Uterus (tissue), 2 donors: ENCODE data around the gene ITFG2.

ENCODE experiments used
- POLR2A ChIP-seq, 2 donors: fragments of 450-650 bp; IDR thresholded peaks; one replicate each; pipeline ENCODE4 v1.6.1; 2016; ENCODE audit warnings: antibody characterized with exemption in 2 of 2, mild to moderate bottlenecking in 1 of 2, moderate library complexity in 1 of 2
- TF ChIP-seq, protein P1 (sequence below), 4 experiments: fragments of 200-600 bp in 2 of 4; fragments of 450-650 bp in 2 of 4; sonication (generic) in 2 of 4; IDR thresholded peaks; one replicate each; pipeline ENCODE4 v1.5.1; 2016 to 2019; ENCODE audit warnings: antibody characterized with exemption in 4 of 4, mild to moderate bottlenecking in 2 of 4, moderate library complexity in 1 of 4

- TF ChIP-seq, protein P1, sequence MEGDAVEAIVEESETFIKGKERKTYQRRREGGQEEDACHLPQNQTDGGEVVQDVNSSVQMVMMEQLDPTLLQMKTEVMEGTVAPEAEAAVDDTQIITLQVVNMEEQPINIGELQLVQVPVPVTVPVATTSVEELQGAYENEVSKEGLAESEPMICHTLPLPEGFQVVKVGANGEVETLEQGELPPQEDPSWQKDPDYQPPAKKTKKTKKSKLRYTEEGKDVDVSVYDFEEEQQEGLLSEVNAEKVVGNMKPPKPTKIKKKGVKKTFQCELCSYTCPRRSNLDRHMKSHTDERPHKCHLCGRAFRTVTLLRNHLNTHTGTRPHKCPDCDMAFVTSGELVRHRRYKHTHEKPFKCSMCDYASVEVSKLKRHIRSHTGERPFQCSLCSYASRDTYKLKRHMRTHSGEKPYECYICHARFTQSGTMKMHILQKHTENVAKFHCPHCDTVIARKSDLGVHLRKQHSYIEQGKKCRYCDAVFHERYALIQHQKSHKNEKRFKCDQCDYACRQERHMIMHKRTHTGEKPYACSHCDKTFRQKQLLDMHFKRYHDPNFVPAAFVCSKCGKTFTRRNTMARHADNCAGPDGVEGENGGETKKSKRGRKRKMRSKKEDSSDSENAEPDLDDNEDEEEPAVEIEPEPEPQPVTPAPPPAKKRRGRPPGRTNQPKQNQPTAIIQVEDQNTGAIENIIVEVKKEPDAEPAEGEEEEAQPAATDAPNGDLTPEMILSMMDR (IDR thresholded peaks at IDR 0.05), result no peak
- TF ChIP-seq POLR2A (IDR thresholded peaks at IDR 0.05), result no peak
These were observed 19.6 kb upstream of the ITFG2 start for GRCh38 chr12:2792671-2793500.
